ENCODE measurements around the gene KCNMA1. TPM values are rescaled to one million over a fixed set of nuclear protein-coding genes. Genes with fewer than 3 reads are reported as not detected.

The KCNMA1 gene
- total and polyA plus RNA-seq, 8 donors: 0.92 to 155 (median 54.3) TPM

DNA sequence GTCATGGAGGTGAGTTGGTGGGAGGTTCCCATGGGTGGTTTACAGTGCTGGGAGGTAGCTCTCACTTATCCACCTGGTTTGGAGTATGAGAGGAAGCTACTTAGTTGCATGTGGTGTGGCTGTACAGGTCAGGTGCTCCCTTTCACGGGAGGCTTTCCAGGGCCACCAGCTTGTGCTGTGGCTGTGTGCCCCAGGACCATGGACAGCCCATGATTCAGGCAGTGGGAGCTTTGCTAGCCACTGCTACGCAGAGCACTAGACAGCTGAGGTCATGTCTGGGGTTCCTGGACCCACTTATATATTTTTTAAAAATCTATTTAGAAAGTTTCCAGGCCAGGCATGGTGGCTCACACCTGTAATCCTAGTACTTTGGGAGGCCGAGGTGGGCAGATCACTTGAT is 42.5 kb upstream of the KCNMA1 start:
- H3K4me3 ChIP-seq: no peak overlapping the region
- no peaks in the 10 kb centered on the region for H3K9me3 ChIP-seq
- intact Hi-C loops (cut with DNase I; ENCODE audit: low total_unique reads): no loop called here
- 83 to 90% (median 88%) methylated on average over 3 of the region's 3 CpGs for WGBS, 5 donors
- H3K4me1 ChIP-seq: peaks cover 0 to 8% (median 5%) of the 10 kb centered on the region in 4 donors
- TF ChIP-seq POLR2AphosphoS5 (IDR thresholded peaks at IDR 0.05) (no peak), CTCF (IDR thresholded peaks at IDR 0.05) (no peak), POLR2A (IDR thresholded peaks at IDR 0.05) (no peak), EP300 (IDR thresholded peaks at IDR 0.05) (no peak)
- no peaks in the 10 kb centered on the region for H3K27me3 ChIP-seq
- H3K36me3 ChIP-seq: no peaks in the 10 kb centered on the region
- no peak overlapping the region for H3K27ac ChIP-seq
- no peak for DNase-seq

- no peak for TF ChIP-seq CTCF (IDR thresholded peaks at IDR 0.05)
- TF ChIP-seq POLR2A (IDR thresholded peaks at IDR 0.05): no peak
- no peak for TF ChIP-seq POLR2AphosphoS5 (IDR thresholded peaks at IDR 0.05)
- no peak for TF ChIP-seq EP300 (IDR thresholded peaks at IDR 0.05)
- 76 to 85% (median 81%) methylated on average over 5 of the region's 5 CpGs for WGBS, 5 donors
- no peak for DNase-seq
Observed at GRCh38 chr10:77679217-77679616, 41.6 kb upstream of the KCNMA1 start.

GRCh38 chr10:77678146-77678545 is 40.5 kb upstream of the KCNMA1 start:
- H3K4me3 ChIP-seq: no peak overlapping the region
- WGBS, 5 donors: 86 to 93% (median 90%) methylated on average over 3 of the region's 3 CpGs
- no peak for DNase-seq
- no peaks in the 10 kb centered on the region for H3K27me3 ChIP-seq
- H3K4me1 ChIP-seq: peaks cover 0 to 8% (median 5%) of the 10 kb centered on the region in 4 donors
- intact Hi-C loops (cut with DNase I; ENCODE audit: low total_unique reads): no loop called here
- no peak overlapping the region for H3K27ac ChIP-seq
- no peaks in the 10 kb centered on the region for H3K9me3 ChIP-seq
- no peaks in the 10 kb centered on the region for H3K36me3 ChIP-seq
- TF ChIP-seq POLR2A (IDR thresholded peaks at IDR 0.05) (no peak), POLR2AphosphoS5 (IDR thresholded peaks at IDR 0.05) (no peak), CTCF (IDR thresholded peaks at IDR 0.05) (no peak), EP300 (IDR thresholded peaks at IDR 0.05) (no peak)

More at GRCh38 chr10:77679217-77679616, 41.6 kb upstream of the KCNMA1 start:
- Histone ChIP-seq H3K27ac (no peak overlapping the region), H3K4me1 (peaks cover 0 to 8% (median 5%) of the 10 kb centered on the region in 4 donors), H3K9me3 (no peaks in the 10 kb centered on the region), H3K36me3 (no peaks in the 10 kb centered on the region), H3K27me3 (no peaks in the 10 kb centered on the region), H3K4me3 (no peak overlapping the region)
- intact Hi-C loops (cut with DNase I; ENCODE audit: low total_unique reads): no loop called here

- no peaks in the 10 kb centered on the region for H3K4me1 ChIP-seq
- WGBS, 5 donors: 69 to 77% (median 72%) methylated on average over 4 of the region's 4 CpGs
- intact Hi-C loops (cut with DNase I; ENCODE audit: low total_unique reads): no loop called here
- no peaks in the 10 kb centered on the region for H3K9me3 ChIP-seq
- TF ChIP-seq POLR2AphosphoS5 (IDR thresholded peaks at IDR 0.05) (no peak), POLR2A (IDR thresholded peaks at IDR 0.05) (no peak), CTCF (IDR thresholded peaks at IDR 0.05) (no peak)
- H3K27ac ChIP-seq: no peak overlapping the region
- H3K36me3 ChIP-seq: no peaks in the 10 kb centered on the region
- DNase-seq: no peak
- no peaks in the 10 kb centered on the region for H3K27me3 ChIP-seq
- H3K4me3 ChIP-seq: no peak overlapping the region
Observed at GRCh38 chr10:77675347-77675746, 37.7 kb upstream of the KCNMA1 start.
